ENCODE measurements around the gene ZBTB2. TPM values are rescaled to one million over a fixed set of nuclear protein-coding genes. Genes with fewer than 3 reads are reported as not detected.

Gene ZBTB2
- total RNA-seq, 2 experiments from 2014 or later, result 16.4 to 17.0 TPM

DNA sequence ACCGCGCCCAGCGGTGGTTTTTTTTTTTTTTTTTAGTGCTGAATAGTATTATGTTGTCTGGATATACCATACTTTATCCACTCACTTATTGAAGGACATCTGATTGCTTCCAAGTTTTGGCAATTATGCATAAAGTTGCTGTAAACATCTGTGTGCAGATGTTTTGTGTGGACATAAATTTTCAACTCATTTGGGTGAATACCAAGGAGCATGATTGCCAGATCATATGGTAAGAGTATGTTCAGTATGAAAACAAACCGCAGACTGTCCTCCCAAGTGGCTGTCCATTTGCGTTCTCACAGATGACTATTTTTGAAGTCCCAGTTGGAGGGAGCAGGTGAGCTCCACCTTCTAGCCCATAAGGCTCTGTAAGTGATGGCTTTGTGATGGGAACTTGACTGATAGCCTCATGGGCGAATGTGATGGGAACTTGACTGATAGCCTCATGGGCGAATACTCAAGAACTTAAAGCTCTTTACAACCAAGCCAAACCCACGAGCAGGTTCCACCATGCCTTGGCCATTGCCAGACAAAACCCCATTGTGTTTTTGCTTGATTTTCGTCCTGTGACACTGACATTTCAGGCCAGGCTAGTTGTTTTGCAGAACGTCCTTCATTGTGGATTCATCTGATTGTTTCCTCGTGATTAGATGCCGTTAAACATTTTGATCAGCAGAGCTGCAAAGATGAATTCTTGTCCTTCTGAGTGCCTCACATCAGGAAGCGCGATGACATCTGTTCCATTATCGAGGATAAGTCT, 51.0 kb downstream of the ZBTB2 start:
- Histone ChIP-seq H3K4me2 (ENCODE audit: low read length) (no peak overlapping the region), H3K9me2 (ENCODE audit: insufficient read depth, low read length) (no peaks in the 10 kb centered on the region), H3K4me1 (ENCODE audit: insufficient read depth, low read length, poor library complexity, severe bottlenecking) (no peaks in the 10 kb centered on the region), H3K79me2 (ENCODE audit: insufficient read depth, low read depth, low read length) (no peaks in the 10 kb centered on the region), H3K4me3 (ENCODE audit: low read depth, low read length, poor library complexity, severe bottlenecking) (no peak overlapping the region), H2AFZ (ENCODE audit: low read length) (no peak overlapping the region), H3K36me3 (ENCODE audit: insufficient read depth, low read length) (no peaks in the 10 kb centered on the region), H3K9me3 (ENCODE audit: low read length) (no peaks in the 10 kb centered on the region), H4K20me1 (ENCODE audit: insufficient read depth, low read length) (no peaks in the 10 kb centered on the region), H3K27ac (ENCODE audit: low read depth, low read length, poor library complexity, severe bottlenecking) (no peak overlapping the region)
- ChIA-PET POLR2A (interaction anchor here (0.6 kb wide), 1 partner anchor 318 kb away, joined by 6 read pairs; no protein-coding TSS in a partner anchor), CTCF (ENCODE audit: unreplicated experiment) (interaction anchor here (1.0 kb wide), 1 partner anchor 15 kb away, joined by 3 read pairs; no protein-coding TSS in a partner anchor)
- DNase-seq (ENCODE audit: low spot score), result no peak
- no peak for TF ChIP-seq EZH2phosphoT487 (IDR thresholded peaks at IDR 0.05; ENCODE audit: borderline replicate concordance, low read depth, low read length)
- TF ChIP-seq, protein P1, sequence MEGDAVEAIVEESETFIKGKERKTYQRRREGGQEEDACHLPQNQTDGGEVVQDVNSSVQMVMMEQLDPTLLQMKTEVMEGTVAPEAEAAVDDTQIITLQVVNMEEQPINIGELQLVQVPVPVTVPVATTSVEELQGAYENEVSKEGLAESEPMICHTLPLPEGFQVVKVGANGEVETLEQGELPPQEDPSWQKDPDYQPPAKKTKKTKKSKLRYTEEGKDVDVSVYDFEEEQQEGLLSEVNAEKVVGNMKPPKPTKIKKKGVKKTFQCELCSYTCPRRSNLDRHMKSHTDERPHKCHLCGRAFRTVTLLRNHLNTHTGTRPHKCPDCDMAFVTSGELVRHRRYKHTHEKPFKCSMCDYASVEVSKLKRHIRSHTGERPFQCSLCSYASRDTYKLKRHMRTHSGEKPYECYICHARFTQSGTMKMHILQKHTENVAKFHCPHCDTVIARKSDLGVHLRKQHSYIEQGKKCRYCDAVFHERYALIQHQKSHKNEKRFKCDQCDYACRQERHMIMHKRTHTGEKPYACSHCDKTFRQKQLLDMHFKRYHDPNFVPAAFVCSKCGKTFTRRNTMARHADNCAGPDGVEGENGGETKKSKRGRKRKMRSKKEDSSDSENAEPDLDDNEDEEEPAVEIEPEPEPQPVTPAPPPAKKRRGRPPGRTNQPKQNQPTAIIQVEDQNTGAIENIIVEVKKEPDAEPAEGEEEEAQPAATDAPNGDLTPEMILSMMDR (conservative IDR thresholded peaks at IDR 0.05; ENCODE audit: low read length), result no peak
- intact Hi-C loops (cut with micrococcal nuclease; ENCODE audit: unreplicated experiment), result no loop called here
- no TSS peak for BruUV-seq (replicated peaks)

DNA sequence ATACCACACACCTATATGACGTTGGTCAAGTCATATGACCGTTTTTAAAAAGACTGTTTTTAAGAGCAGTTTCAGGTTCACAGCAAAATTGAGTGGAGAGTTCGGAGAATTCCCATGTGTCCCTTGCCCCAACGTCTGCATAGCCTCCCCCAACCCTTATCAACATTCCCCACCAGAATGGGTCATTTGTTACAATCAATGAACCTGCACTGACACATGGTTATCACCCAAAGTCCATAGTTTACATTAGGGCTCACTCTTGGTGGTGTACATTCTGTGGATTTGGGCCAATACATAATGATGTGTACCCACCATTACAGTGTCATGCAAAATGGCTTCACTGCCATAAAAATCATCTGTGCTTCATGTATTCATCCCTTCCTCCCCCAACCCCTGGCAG, 52.0 kb downstream of the ZBTB2 start:
- TF ChIP-seq, protein P1 (conservative IDR thresholded peaks at IDR 0.05; ENCODE audit: low read length), result no peak
- no peak for TF ChIP-seq EZH2phosphoT487 (IDR thresholded peaks at IDR 0.05; ENCODE audit: borderline replicate concordance, low read depth, low read length)
- DNase-seq (ENCODE audit: low spot score), result no peak
- Histone ChIP-seq H2AFZ (ENCODE audit: low read length) (no peak overlapping the region), H4K20me1 (ENCODE audit: insufficient read depth, low read length) (no peaks in the 10 kb centered on the region), H3K27ac (ENCODE audit: low read depth, low read length, poor library complexity, severe bottlenecking) (no peak overlapping the region), H3K4me1 (ENCODE audit: insufficient read depth, low read length, poor library complexity, severe bottlenecking) (no peaks in the 10 kb centered on the region), H3K9me3 (ENCODE audit: low read length) (no peaks in the 10 kb centered on the region), H3K4me2 (ENCODE audit: low read length) (no peak overlapping the region), H3K9me2 (ENCODE audit: insufficient read depth, low read length) (no peaks in the 10 kb centered on the region), H3K36me3 (ENCODE audit: insufficient read depth, low read length) (no peaks in the 10 kb centered on the region), H3K4me3 (ENCODE audit: low read depth, low read length, poor library complexity, severe bottlenecking) (no peak overlapping the region), H3K79me2 (ENCODE audit: insufficient read depth, low read depth, low read length) (no peaks in the 10 kb centered on the region)
- CTCF ChIA-PET (ENCODE audit: unreplicated experiment), result no interaction called here
- no TSS peak for BruUV-seq (replicated peaks)
- intact Hi-C loops (cut with micrococcal nuclease; ENCODE audit: unreplicated experiment), result no loop called here
- POLR2A ChIA-PET, result interaction anchor here (0.6 to 0.7 kb wide), 3 partner anchors 9 to 347 kb away, joined by 3 to 6 read pairs (median 3); no protein-coding TSS in a partner anchor

DNA sequence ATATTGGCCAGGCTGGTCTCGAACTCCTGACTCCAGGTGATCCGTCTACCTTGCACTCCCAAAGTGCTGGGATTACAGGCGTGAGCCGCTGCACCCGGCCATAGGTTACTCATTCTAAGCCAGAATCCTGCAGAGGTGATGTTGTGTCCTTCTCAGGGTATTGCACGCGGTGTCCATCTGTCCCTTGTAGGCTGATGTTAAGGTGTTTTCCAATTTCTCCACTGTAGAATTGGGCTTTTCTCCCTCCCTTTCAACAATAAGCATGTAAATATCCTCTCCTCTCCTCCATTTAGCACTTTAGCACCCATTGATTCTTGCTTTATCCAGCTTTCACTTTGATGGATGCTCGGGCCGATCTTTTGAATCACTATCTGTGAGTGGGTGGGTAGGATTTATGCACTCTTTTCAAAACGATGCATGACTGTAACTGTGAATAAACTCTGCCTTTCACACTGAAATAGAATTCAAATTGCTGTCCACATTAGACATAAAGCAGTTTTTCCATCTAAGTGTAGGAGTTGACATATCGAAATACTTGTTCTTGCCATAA, 52.6 kb downstream of the ZBTB2 start:
- Histone ChIP-seq H3K79me2 (ENCODE audit: insufficient read depth, low read depth, low read length) (no peaks in the 10 kb centered on the region), H3K9me3 (ENCODE audit: low read length) (no peaks in the 10 kb centered on the region), H2AFZ (ENCODE audit: low read length) (no peak overlapping the region), H3K4me1 (ENCODE audit: insufficient read depth, low read length, poor library complexity, severe bottlenecking) (no peaks in the 10 kb centered on the region), H3K4me3 (ENCODE audit: low read depth, low read length, poor library complexity, severe bottlenecking) (no peak overlapping the region), H3K36me3 (ENCODE audit: insufficient read depth, low read length) (no peaks in the 10 kb centered on the region), H3K27ac (ENCODE audit: low read depth, low read length, poor library complexity, severe bottlenecking) (no peak overlapping the region), H3K9me2 (ENCODE audit: insufficient read depth, low read length) (no peaks in the 10 kb centered on the region), H4K20me1 (ENCODE audit: insufficient read depth, low read length) (no peaks in the 10 kb centered on the region), H3K4me2 (ENCODE audit: low read length) (no peak overlapping the region)
- intact Hi-C loops (cut with micrococcal nuclease; ENCODE audit: unreplicated experiment), result no loop called here
- ChIA-PET CTCF (ENCODE audit: unreplicated experiment) (no interaction called here), POLR2A (no interaction called here)
- DNase-seq (ENCODE audit: low spot score), result no peak
- BruUV-seq (replicated peaks), result no TSS peak
- TF ChIP-seq EZH2phosphoT487 (IDR thresholded peaks at IDR 0.05; ENCODE audit: borderline replicate concordance, low read depth, low read length), result no peak
- TF ChIP-seq, protein P1 (conservative IDR thresholded peaks at IDR 0.05; ENCODE audit: low read length), result no peak
